ENCODE data around the gene SLC7A7.
"Not testable (repeated sequence)": the region's sequence is repeated elsewhere in the genome, so short reads cannot be mapped to it uniquely, and the experiment has no call there.

DNA sequence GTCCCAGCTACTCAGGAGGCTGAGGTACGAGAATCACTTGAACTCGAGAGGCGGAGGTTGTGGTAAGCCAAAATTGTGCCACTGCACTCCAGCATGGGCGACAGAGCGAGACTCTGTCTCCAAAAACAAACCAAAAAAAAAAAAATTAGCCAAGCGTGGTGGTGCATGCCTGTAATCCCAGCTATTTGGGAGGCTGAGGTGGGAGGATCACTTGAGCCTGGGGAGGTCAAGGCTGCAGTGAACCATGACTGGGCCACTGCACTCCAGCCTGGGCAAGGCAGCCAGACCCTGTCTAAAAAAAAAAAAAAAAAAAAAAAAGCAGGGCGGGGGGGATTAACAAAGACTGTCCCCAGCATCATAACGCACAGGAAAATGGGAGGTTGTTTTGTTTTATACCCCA, 38.4 kb downstream of the SLC7A7 start:
- TF ChIP-seq, protein P1, sequence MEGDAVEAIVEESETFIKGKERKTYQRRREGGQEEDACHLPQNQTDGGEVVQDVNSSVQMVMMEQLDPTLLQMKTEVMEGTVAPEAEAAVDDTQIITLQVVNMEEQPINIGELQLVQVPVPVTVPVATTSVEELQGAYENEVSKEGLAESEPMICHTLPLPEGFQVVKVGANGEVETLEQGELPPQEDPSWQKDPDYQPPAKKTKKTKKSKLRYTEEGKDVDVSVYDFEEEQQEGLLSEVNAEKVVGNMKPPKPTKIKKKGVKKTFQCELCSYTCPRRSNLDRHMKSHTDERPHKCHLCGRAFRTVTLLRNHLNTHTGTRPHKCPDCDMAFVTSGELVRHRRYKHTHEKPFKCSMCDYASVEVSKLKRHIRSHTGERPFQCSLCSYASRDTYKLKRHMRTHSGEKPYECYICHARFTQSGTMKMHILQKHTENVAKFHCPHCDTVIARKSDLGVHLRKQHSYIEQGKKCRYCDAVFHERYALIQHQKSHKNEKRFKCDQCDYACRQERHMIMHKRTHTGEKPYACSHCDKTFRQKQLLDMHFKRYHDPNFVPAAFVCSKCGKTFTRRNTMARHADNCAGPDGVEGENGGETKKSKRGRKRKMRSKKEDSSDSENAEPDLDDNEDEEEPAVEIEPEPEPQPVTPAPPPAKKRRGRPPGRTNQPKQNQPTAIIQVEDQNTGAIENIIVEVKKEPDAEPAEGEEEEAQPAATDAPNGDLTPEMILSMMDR (conservative IDR thresholded peaks at IDR 0.05; ENCODE audit: low read depth in 2 of 2) = not testable (repeated sequence)
- TF ChIP-seq ZNF114 (CRISPR knock-in tag; IDR thresholded peaks at IDR 0.05); NANOG (IDR thresholded peaks at IDR 0.05; ENCODE audit: borderline replicate concordance); EZH2 (IDR thresholded peaks at IDR 0.05; ENCODE audit: low read depth, unreplicated experiment); JUNB (IDR thresholded peaks at IDR 0.05; ENCODE audit: unreplicated experiment); POLR2AphosphoS5 (IDR thresholded peaks at IDR 0.05; ENCODE audit: low read depth); CREB1 (CRISPR knock-in tag; IDR thresholded peaks at IDR 0.05; ENCODE audit: low read depth); STAT1 (IDR thresholded peaks at IDR 0.05; ENCODE audit: unreplicated experiment); EZH2phosphoT487 (IDR thresholded peaks at IDR 0.05; ENCODE audit: unreplicated experiment); ZNF331 (CRISPR knock-in tag; IDR thresholded peaks at IDR 0.05; ENCODE audit: low read depth): not testable (repeated sequence)
- TF ChIP-seq, protein P2, sequence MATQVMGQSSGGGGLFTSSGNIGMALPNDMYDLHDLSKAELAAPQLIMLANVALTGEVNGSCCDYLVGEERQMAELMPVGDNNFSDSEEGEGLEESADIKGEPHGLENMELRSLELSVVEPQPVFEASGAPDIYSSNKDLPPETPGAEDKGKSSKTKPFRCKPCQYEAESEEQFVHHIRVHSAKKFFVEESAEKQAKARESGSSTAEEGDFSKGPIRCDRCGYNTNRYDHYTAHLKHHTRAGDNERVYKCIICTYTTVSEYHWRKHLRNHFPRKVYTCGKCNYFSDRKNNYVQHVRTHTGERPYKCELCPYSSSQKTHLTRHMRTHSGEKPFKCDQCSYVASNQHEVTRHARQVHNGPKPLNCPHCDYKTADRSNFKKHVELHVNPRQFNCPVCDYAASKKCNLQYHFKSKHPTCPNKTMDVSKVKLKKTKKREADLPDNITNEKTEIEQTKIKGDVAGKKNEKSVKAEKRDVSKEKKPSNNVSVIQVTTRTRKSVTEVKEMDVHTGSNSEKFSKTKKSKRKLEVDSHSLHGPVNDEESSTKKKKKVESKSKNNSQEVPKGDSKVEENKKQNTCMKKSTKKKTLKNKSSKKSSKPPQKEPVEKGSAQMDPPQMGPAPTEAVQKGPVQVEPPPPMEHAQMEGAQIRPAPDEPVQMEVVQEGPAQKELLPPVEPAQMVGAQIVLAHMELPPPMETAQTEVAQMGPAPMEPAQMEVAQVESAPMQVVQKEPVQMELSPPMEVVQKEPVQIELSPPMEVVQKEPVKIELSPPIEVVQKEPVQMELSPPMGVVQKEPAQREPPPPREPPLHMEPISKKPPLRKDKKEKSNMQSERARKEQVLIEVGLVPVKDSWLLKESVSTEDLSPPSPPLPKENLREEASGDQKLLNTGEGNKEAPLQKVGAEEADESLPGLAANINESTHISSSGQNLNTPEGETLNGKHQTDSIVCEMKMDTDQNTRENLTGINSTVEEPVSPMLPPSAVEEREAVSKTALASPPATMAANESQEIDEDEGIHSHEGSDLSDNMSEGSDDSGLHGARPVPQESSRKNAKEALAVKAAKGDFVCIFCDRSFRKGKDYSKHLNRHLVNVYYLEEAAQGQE (IDR thresholded peaks at IDR 0.05; ENCODE audit: unreplicated experiment) = not testable (repeated sequence)
